ENCODE measurements around the gene STKLD1. TPM values are rescaled to one million over a fixed set of nuclear protein-coding genes. Genes with fewer than 3 reads are reported as not detected.
A peak's percentile ranks its signal among the peaks of the same experiment; 100 is the strongest.
"Not testable (repeated sequence)": the region's sequence is repeated elsewhere in the genome, so short reads cannot be mapped to it uniquely, and the experiment has no call there.

STKLD1 gene
- total RNA-seq, 4 donors from 2014 or later: 0.38 TPM; not detected in 3

GRCh38 chr9:133374612-133375115 is 1.5 kb upstream of the STKLD1 start:
- intact Hi-C loops (cut with DNase I): no loop called here
- H3K27me3 ChIP-seq: no peaks in the 10 kb centered on the region
- peaks cover 34 to 92% (median 53%) of the 10 kb centered on the region in 3 donors for H3K4me1 ChIP-seq
- H3K27ac ChIP-seq: peak overlapping the region; percentile 92 to 99 (median 96)
- no peaks in the 10 kb centered on the region for H3K9me3 ChIP-seq
- WGBS, 2 donors: 5 to 10% methylated on average over 12 of the region's 12 CpGs
- no peak for DNase-seq
- H3K4me3 ChIP-seq: peak overlapping the region; percentile 87 to 100 (median 94)
- TF ChIP-seq, protein P1, sequence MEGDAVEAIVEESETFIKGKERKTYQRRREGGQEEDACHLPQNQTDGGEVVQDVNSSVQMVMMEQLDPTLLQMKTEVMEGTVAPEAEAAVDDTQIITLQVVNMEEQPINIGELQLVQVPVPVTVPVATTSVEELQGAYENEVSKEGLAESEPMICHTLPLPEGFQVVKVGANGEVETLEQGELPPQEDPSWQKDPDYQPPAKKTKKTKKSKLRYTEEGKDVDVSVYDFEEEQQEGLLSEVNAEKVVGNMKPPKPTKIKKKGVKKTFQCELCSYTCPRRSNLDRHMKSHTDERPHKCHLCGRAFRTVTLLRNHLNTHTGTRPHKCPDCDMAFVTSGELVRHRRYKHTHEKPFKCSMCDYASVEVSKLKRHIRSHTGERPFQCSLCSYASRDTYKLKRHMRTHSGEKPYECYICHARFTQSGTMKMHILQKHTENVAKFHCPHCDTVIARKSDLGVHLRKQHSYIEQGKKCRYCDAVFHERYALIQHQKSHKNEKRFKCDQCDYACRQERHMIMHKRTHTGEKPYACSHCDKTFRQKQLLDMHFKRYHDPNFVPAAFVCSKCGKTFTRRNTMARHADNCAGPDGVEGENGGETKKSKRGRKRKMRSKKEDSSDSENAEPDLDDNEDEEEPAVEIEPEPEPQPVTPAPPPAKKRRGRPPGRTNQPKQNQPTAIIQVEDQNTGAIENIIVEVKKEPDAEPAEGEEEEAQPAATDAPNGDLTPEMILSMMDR (IDR thresholded peaks at IDR 0.05): no peak
- no peak for TF ChIP-seq POLR2A (IDR thresholded peaks at IDR 0.05)
- H3K36me3 ChIP-seq: peaks cover 0 to 30% (median 0%) of the 10 kb centered on the region in 3 donors

DNA sequence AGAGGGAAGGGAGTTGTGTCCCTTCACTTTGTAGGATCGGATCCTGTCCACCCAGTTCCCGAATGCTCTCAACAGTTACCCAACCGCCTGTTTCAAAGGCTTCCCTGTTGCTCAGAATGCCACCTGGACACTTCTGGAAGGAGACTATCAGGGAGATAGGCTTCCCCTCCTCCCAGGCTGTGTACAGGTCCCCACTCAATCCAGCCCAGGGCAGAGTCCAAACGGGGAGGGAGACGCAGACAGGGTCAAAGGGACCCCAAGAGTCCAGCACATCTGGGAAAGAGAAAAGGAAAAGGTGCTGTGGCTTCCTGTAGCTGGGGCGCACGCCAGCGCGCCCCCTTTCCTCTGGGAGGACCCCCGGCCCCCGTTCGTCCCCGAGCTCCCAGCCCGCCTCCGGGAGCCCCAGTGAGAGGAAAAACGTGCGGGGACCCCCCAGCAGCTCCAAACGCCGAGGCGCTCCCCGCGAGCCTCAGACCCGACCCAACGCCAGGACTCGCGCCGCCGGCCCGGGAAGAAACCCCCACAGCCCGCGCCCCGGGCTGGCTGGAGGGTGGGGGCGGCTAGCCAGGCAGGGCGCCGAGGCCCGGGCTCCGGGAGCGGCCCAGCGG is 946 bp upstream of the STKLD1 start:
- no peak for TF ChIP-seq POLR2A (IDR thresholded peaks at IDR 0.05)
- TF ChIP-seq, protein P1 (IDR thresholded peaks at IDR 0.05): no peak
- peaks cover 0 to 24% (median 0%) of the 10 kb centered on the region in 3 donors for H3K36me3 ChIP-seq
- WGBS, 2 donors: 0% methylated on average over 3 to 4 of the region's 39 CpGs
- DNase-seq: no peak
- H3K27me3 ChIP-seq: no peaks in the 10 kb centered on the region
- peak overlapping the region; percentile 87 to 100 (median 94) for H3K4me3 ChIP-seq
- intact Hi-C loops (cut with DNase I): no loop called here
- peak overlapping the region; percentile 92 to 99 (median 96) for H3K27ac ChIP-seq
- H3K4me1 ChIP-seq: peaks cover 29 to 90% (median 48%) of the 10 kb centered on the region in 3 donors
- no peaks in the 10 kb centered on the region for H3K9me3 ChIP-seq

DNA sequence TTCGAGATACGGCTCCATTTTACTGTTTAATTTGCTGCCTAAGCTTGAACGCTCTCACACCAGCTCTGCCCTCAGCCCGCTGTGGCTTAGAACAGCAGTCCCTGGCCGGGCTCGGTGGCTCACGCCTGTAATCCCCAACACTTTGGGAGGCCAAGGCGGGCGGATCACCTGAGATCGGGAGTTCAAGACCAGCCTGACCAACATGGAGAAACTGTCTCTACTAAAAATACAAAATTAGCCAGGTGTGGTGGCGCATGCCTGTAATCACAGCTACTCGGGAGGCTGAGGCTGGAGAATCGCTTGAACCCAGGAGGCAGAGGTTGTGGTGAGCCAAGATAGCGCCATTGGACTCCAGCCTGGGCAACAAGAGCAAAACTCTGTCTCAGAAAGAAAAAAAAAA is 1.1 kb downstream of the STKLD1 start:
- peaks cover 12 to 69% (median 29%) of the 10 kb centered on the region in 3 donors for H3K4me1 ChIP-seq
- DNase-seq; H3K4me3 ChIP-seq; intact Hi-C loops (cut with DNase I); H3K27me3 ChIP-seq; H3K9me3 ChIP-seq: not testable (repeated sequence)
- WGBS, 2 donors: 78% methylated on average over 7 to 13 of the region's 14 CpGs
- H3K27ac ChIP-seq: peak overlapping the region in 1 of 4 donors; percentile 52
- H3K36me3 ChIP-seq: peaks cover 0 to 13% (median 0%) of the 10 kb centered on the region in 3 donors

GRCh38 chr9:133377721-133378216 is 1.6 kb downstream of the STKLD1 start:
- peaks cover 7 to 64% (median 24%) of the 10 kb centered on the region in 3 donors for H3K4me1 ChIP-seq
- H3K4me3 ChIP-seq: no peak overlapping the region
- DNase-seq: no peak
- TF ChIP-seq, protein P1 (IDR thresholded peaks at IDR 0.05): no peak
- TF ChIP-seq POLR2A (IDR thresholded peaks at IDR 0.05): no peak
- no peaks in the 10 kb centered on the region for H3K9me3 ChIP-seq
- intact Hi-C loops (cut with DNase I): no loop called here
- no peaks in the 10 kb centered on the region for H3K27me3 ChIP-seq
- WGBS, 2 donors: 41 to 50% methylated on average over 6 of the region's 6 CpGs
- H3K36me3 ChIP-seq: peaks cover 0 to 8% (median 0%) of the 10 kb centered on the region in 3 donors
- peak overlapping the region in 2 of 4 donors; percentile 36 to 52 for H3K27ac ChIP-seq

DNA sequence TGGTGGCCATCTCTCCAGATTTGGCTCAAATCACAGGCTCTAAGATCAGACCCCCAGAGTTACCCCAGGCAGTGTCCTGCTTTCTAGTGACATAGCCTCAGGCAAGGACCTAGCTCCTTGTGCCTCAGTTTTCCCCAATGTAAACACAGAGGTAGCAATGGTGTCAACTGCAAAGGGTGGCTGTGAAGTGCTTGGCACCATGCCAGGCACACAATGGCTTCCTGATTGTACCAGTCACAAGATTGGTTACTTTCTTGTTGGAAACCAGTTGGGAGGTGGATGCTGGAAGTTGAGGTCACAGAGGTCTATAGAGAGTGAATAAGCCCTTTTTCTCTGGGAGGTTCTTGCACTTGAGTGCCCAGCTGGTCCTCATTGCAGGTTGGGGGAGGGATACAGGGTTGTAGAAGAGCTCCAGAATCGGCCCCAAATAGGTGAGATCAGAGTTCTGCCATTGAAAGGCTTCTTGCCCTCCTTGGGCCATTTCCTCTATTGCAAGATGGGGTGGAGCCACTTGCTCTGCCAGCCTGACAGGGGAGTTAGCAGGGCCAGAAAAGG is 2.3 kb downstream of the STKLD1 start:
- H3K36me3 ChIP-seq: peaks cover 0 to 1% (median 0%) of the 10 kb centered on the region in 3 donors
- no peak for TF ChIP-seq POLR2A (IDR thresholded peaks at IDR 0.05)
- H3K27me3 ChIP-seq: no peaks in the 10 kb centered on the region
- peak overlapping the region in 2 of 4 donors; percentile 36 to 52 for H3K27ac ChIP-seq
- DNase-seq: no peak
- intact Hi-C loops (cut with DNase I): no loop called here
- H3K9me3 ChIP-seq: no peaks in the 10 kb centered on the region
- H3K4me1 ChIP-seq: peaks cover 0 to 57% (median 17%) of the 10 kb centered on the region in 3 donors
- H3K4me3 ChIP-seq: no peak overlapping the region
- WGBS, 2 donors: 80% methylated on average over 1 of the region's 1 CpG; no CpG with 5 or more reads in 1 of the 2 donors

Measured in esophagus squamous epithelium (tissue), 5 donors.